B cell (primary cell): ENCODE data around the gene SCAMP4. TPM values are rescaled to one million over a fixed set of nuclear protein-coding genes. Genes with fewer than 3 reads are reported as not detected.
A peak's percentile ranks its signal among the peaks of the same experiment; 100 is the strongest.

Experiments
- ATAC-seq: fragments of 200-7000 bp; cut with Tn5 transposase; one replicate; pipeline ENCODE4 v1.10.0; 2021; ENCODE audit warnings: low read depth, mild to moderate bottlenecking, moderate number of reproducible peaks, moderate library complexity
- CTCF ChIA-PET: fragments of 350-600 bp; sonication (Branson Sonifier 250); formaldehyde crosslinking; loops from one replicate; lab custom pipeline; 2021; ENCODE audit warnings: antibody characterized with exemption, inconsistent platforms; lab: Charles Lee
- POLR2A ChIA-PET: fragments of 350-600 bp; sonication (Branson Sonifier 250); formaldehyde crosslinking; loops from one replicate; lab custom pipeline; 2021; ENCODE audit warnings: antibody characterized with exemption; lab: Charles Lee
- DNase-seq: peaks from one replicate; pipeline ENCODE4 v3.0.0; 2013
- H2AFZ ChIP-seq: 2 replicates; pipeline ENCODE4 v1.6.1; 2012; ENCODE audit warnings: mild to moderate bottlenecking, low read depth, low read length; ENCODE audit not compliant: insufficient read depth, poor library complexity, severe bottlenecking
- H3K27ac ChIP-seq, 2 donors: 1 replicate in 1 of 2; 2 replicates in 1 of 2; pipeline ENCODE4 v1.5.1; 2012 to 2013; ENCODE audit warnings: low read length in 2 of 2, mild to moderate bottlenecking in 2 of 2, moderate library complexity in 1 of 2
- H3K27me3 ChIP-seq, 4 experiments: fragments of 200-600 bp in 1 of 4; sonication (generic) in 1 of 4; replicated peaks in 1 of 4; 1 replicate in 2 of 4; 2 replicates in 2 of 4; pipeline versions ENCODE4 v1.6.1 to v1.7.0; 2013 to 2016; ENCODE audit warnings: low read length in 3 of 4, mild to moderate bottlenecking in 2 of 4, mixed read lengths in 1 of 4, moderate library complexity in 1 of 4; ENCODE audit not compliant: insufficient read depth in 4 of 4, control insufficient read depth in 3 of 4; ENCODE audit errors: control extremely low read depth in 1 of 4
- H3K36me3 ChIP-seq, 2 experiments: replicated peaks in 1 of 2; 1 replicate in 1 of 2; 2 replicates in 1 of 2; pipeline versions ENCODE4 v1.6.1 to v1.7.1; 2013; ENCODE audit warnings: low read length in 1 of 2; ENCODE audit not compliant: insufficient read depth in 2 of 2, control insufficient read depth in 1 of 2; ENCODE audit errors: control extremely low read depth in 1 of 2, extremely low read depth in 1 of 2
- H3K4me1 ChIP-seq, 2 donors: fragments of 200-600 bp in 1 of 2; sonication (generic) in 1 of 2; 1 replicate in 1 of 2; 2 replicates in 1 of 2; pipeline versions ENCODE4 v1.5.1 to v1.6.1; 2013 to 2017; ENCODE audit warnings: low read length in 2 of 2; ENCODE audit not compliant: control insufficient read depth in 2 of 2, insufficient read depth in 2 of 2
- H3K4me2 ChIP-seq: replicated peaks from 2 replicates; pipeline ENCODE3; 2012; ENCODE audit warnings: mild to moderate bottlenecking, low read depth, low read length; ENCODE audit not compliant: poor library complexity, severe bottlenecking
- H3K4me3 ChIP-seq, 5 experiments: fragments of 200-600 bp in 1 of 5; sonication (generic) in 1 of 5; 1 replicate in 3 of 5; 2 replicates in 2 of 5; pipeline versions ENCODE4 v1.5.1 to v1.7.0; 2011 to 2016; ENCODE audit warnings: low read length in 4 of 5, mild to moderate bottlenecking in 4 of 5, low read depth in 2 of 5, control low read depth in 1 of 5, moderate library complexity in 1 of 5; ENCODE audit not compliant: insufficient read depth in 1 of 5; ENCODE audit errors: control extremely low read depth in 1 of 5, extremely low read depth in 1 of 5
- H3K79me2 ChIP-seq: fragments of 200-600 bp; sonication (generic); one replicate; pipeline ENCODE4 v1.6.0; 2016; ENCODE audit warnings: low read length; ENCODE audit not compliant: control insufficient read depth, insufficient read depth
- H3K9ac ChIP-seq: fragments of 200-600 bp; sonication (generic); 2 replicates; pipeline ENCODE4 v1.6.1; 2017; ENCODE audit warnings: mild to moderate bottlenecking, low read length, moderate library complexity
- H3K9me3 ChIP-seq, 3 donors: one replicate each; pipeline versions ENCODE4 v1.6.1 to v1.7.1; 2013; ENCODE audit warnings: low read length in 2 of 3; ENCODE audit not compliant: control insufficient read depth in 2 of 3, insufficient read depth in 1 of 3; ENCODE audit errors: control extremely low read depth in 1 of 3
- H4K20me1 ChIP-seq: 2 replicates; pipeline ENCODE4 v1.6.0; 2012; ENCODE audit warnings: mild to moderate bottlenecking, low read length; ENCODE audit not compliant: insufficient read depth, control insufficient read depth, poor library complexity, severe bottlenecking
- H3K27ac Mint-ChIP-seq: one replicate; pipeline ENCODE4 v1.8.0; 2021; ENCODE audit warnings: mixed read lengths
- H3K27me3 Mint-ChIP-seq: one replicate; pipeline ENCODE4 v1.8.0; 2021; ENCODE audit warnings: mixed read lengths
- H3K4me1 Mint-ChIP-seq: one replicate; pipeline ENCODE4 v1.8.0; 2021; ENCODE audit warnings: mixed read lengths
- H3K4me3 Mint-ChIP-seq: one replicate; pipeline ENCODE4 v1.8.0; 2021; ENCODE audit warnings: mixed read lengths
- H3K9me3 Mint-ChIP-seq: one replicate; pipeline ENCODE4 v1.8.0; 2022; ENCODE audit warnings: mixed read lengths; ENCODE audit not compliant: insufficient read depth
- EZH2 ChIP-seq: IDR thresholded peaks from 2 replicates; pipeline ENCODE4 v1.6.1; 2012; ENCODE audit warnings: borderline replicate concordance, low read depth, mild to moderate bottlenecking, moderate library complexity, low read length; ENCODE audit not compliant: insufficient read depth, poor library complexity, severe bottlenecking
- WGBS: methylation state at CpG from one replicate; pipeline ENCODE4 v1.1.5; 2013; ENCODE audit warnings: missing lambda C conversion rate; ENCODE audit not compliant: insufficient coverage; 5-methylcytosine and 5-hydroxymethylcytosine counted together
- intact Hi-C: fragments of 100-400 bp; cut with micrococcal nuclease; formaldehyde crosslinking; loops from one replicate; pipeline ENCODE4 v1.10.0; 2022
- polyA plus RNA-seq: library from polyadenylated mRNA; depleted of rRNA; stranded (reverse); fragments of >200 nt; gene quantifications from 2 replicates; pipeline ENCODE4 v1.2.3, GENCODE V29; 2012
- total RNA-seq, 2 donors: library from RNA; stranded (reverse); fragments of 120-200 nt in 1 of 2; gene quantifications; 1 replicate in 1 of 2; 2 replicates in 1 of 2; pipeline versions ENCODE4 v1.2.3 to v1.2.4, GENCODE V29; 2013 to 2022
- TF ChIP-seq, protein P1 (sequence below): fragments of 200-600 bp; IDR thresholded peaks from one replicate; pipeline ENCODE4 v1.8.0; 2022; ENCODE audit warnings: antibody characterized with exemption, mild to moderate bottlenecking

Gene SCAMP4
- total and polyA plus RNA-seq, 2 donors (not counting 1 experiment from before 2014, with no cell fraction given): 47.9 to 60.0 TPM

DNA sequence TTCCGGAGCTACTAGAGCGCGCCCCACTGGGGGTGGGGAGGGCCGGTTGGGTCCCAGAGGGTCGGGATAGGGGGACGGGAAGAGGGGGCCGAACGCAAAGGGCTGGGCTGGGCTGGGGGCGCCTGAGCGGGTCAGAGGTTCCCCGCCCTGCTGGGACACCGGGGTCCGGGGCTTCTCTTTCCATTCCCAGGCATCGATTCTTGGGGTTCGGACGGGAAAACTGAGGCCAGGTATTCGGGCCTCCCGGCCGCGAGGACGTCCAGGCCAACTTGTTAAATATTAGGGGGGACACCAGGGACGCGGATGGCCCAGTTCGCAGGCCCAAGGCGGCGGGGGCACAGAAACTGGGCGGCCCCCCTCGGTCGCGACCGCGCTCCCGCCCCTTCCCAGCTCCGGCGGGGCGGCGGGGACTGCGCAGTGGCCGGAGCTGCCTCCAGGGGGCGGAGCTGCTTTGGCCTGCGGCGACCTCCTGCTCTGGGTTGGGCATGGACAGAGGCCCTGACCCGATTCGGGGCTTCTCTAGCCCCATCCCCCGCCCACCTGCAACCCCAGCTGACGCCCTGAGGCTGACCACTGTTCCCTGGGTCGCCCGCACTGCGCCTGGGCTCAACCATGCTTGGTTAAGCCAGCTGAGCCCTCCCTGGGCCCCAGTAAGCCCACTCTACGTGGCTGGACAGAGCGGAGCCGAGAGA, 40.6 kb upstream of the SCAMP4 start:
- Histone ChIP-seq H2AFZ (peak overlapping the region; percentile 76), H3K79me2 (peaks cover 42% of the 10 kb centered on the region), H4K20me1 (peaks cover 30% of the 10 kb centered on the region), H3K9ac (peak overlapping the region; percentile 73), H3K27me3 (no peaks in the 10 kb centered on the region), H3K36me3 (peaks cover 0 to 5% of the 10 kb centered on the region in 2 experiments), H3K4me3 (peak overlapping the region in 4 of 5 experiments; percentile 67 to 90 (median 72)), H3K9me3 (no peaks in the 10 kb centered on the region), H3K4me1 (peaks cover 25 to 35% of the 10 kb centered on the region in 2 donors), H3K4me2 (peak overlapping the region; percentile 84), H3K27ac (peak overlapping the region; percentile 90 to 95)
- Mint-ChIP-seq H3K9me3 (no peaks in the 10 kb centered on the region), H3K27me3 (no peaks in the 10 kb centered on the region), H3K27ac (peak overlapping the region; percentile 93), H3K4me3 (peak overlapping the region; percentile 82), H3K4me1 (peaks cover 26% of the 10 kb centered on the region)
- TF ChIP-seq, protein P1, sequence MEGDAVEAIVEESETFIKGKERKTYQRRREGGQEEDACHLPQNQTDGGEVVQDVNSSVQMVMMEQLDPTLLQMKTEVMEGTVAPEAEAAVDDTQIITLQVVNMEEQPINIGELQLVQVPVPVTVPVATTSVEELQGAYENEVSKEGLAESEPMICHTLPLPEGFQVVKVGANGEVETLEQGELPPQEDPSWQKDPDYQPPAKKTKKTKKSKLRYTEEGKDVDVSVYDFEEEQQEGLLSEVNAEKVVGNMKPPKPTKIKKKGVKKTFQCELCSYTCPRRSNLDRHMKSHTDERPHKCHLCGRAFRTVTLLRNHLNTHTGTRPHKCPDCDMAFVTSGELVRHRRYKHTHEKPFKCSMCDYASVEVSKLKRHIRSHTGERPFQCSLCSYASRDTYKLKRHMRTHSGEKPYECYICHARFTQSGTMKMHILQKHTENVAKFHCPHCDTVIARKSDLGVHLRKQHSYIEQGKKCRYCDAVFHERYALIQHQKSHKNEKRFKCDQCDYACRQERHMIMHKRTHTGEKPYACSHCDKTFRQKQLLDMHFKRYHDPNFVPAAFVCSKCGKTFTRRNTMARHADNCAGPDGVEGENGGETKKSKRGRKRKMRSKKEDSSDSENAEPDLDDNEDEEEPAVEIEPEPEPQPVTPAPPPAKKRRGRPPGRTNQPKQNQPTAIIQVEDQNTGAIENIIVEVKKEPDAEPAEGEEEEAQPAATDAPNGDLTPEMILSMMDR: peak; percentile 79
- TF ChIP-seq EZH2: no peak
- ChIA-PET POLR2A (interaction anchor here (0.5 to 1.4 kb wide), 20 partner anchors 9 to 835 kb away, joined by 3 to 22 read pairs (median 4); partner anchors contain the start of gene REXO1), CTCF (interaction anchor here (0.5 to 3.1 kb wide), 27 partner anchors 9 to 452 kb away, joined by 3 to 22 read pairs (median 4); partner anchors contain the start of genes ABHD17A, ADAT3, IZUMO4 and MOB3A)
- DNase-seq (peak; percentile 84), ATAC-seq (peak; percentile 25)
- intact Hi-C loops: loop anchor here (1.0 to 5.0 kb wide), 8 partner anchors 8 to 403 kb away; partner anchors contain the start of genes ADAT3, IZUMO4, MOB3A and REXO1
- 1% methylated on average over 51 of the region's 52 CpGs for WGBS
